K562 (cell line): ENCODE results near the gene REX1BD. TPM values are rescaled to one million over a fixed set of nuclear protein-coding genes. Genes with fewer than 3 reads are reported as not detected.
A peak's percentile ranks its signal among the peaks of the same experiment; 100 is the strongest.

Experiments used
- ATAC-seq: fragments of 200-7000 bp; cut with Tn5 transposase; 3 replicates; pipeline ENCODE4 v1.9.1; 2020; ENCODE audit warnings: moderate library complexity
- BruUV-seq: library from RNA; stranded (reverse); fragments of 400-500 nt; replicated peaks from 2 replicates; lab custom pipeline; 2021; lab: Mats Ljungman, UMichigan
- CTCF ChIA-PET: fragments of 300-600 bp; formaldehyde crosslinking; extraction: SDS; loops from one replicate; lab custom pipeline; 2021; ENCODE audit warnings: low intra/inter-chr PET ratio; lab: Yijun Ruan, JAX
- POLR2A ChIA-PET: fragments of 300-600, 350-650 bp; sonication (Branson Sonifier 250); formaldehyde crosslinking; extraction: SDS; loops from one replicate; lab custom pipeline; 2021; ENCODE audit warnings: antibody characterized with exemption, inconsistent platforms; lab: Yijun Ruan, JAX
- DNase-seq, 4 experiments: peaks; one replicate each; pipeline versions ENCODE4 v3.0.0 to v3.0.0-alpha.2; 2011 to 2018; ENCODE audit warnings: low spot score in 3 of 4, mixed read lengths in 3 of 4; ENCODE audit errors: extremely low read depth in 1 of 4
- FAIRE-seq: peaks from 2 replicates; lab custom pipeline; 2011; peaks lifted over from hg19 to GRCh38; lab: Jason Lieb, UNC
- H2AFZ ChIP-seq: 2 replicates; pipeline ENCODE4 v1.6.0; 2011; ENCODE audit warnings: low read depth, low read length, control low read depth, inconsistent platforms
- H3K27ac ChIP-seq: fragments of 200-600 bp; 3 replicates; pipeline ENCODE4 v1.8.0; 2011; ENCODE audit warnings: low read depth, mild to moderate bottlenecking, control low read depth, inconsistent platforms, low read length, moderate library complexity, mixed read lengths; ENCODE audit errors: extremely low read depth
- H3K27me3 ChIP-seq, 2 experiments: fragments of 300-600 bp in 1 of 2; 2 replicates in 1 of 2; 3 replicates in 1 of 2; pipeline versions ENCODE4 v1.6.0 to v1.8.0; 2011; ENCODE audit warnings: inconsistent platforms in 2 of 2, low read length in 2 of 2, mild to moderate bottlenecking in 1 of 2, mixed read lengths in 1 of 2, moderate library complexity in 1 of 2; ENCODE audit not compliant: control insufficient read depth in 2 of 2, insufficient read depth in 2 of 2
- H3K36me3 ChIP-seq: fragments of 300-600 bp; 3 replicates; pipeline ENCODE4 v1.8.0; 2011; ENCODE audit warnings: mild to moderate bottlenecking, low read length, inconsistent platforms; ENCODE audit not compliant: control insufficient read depth, insufficient read depth
- H3K4me1 ChIP-seq, 2 experiments: fragments of 200-600 bp in 1 of 2; replicated peaks in 1 of 2; 2 replicates in 1 of 2; 3 replicates in 1 of 2; pipeline versions ENCODE4 v1.5.1 to v1.8.0; 2011; ENCODE audit warnings: inconsistent platforms in 2 of 2, low read length in 2 of 2, mild to moderate bottlenecking in 1 of 2, mixed read lengths in 1 of 2, moderate library complexity in 1 of 2; ENCODE audit not compliant: control insufficient read depth in 2 of 2, insufficient read depth in 2 of 2
- H3K4me2 ChIP-seq: 2 replicates; pipeline ENCODE4 v1.6.1; 2011; ENCODE audit warnings: low read length, control low read depth, inconsistent platforms, mixed read lengths; ENCODE audit not compliant: insufficient read depth
- H3K4me3 ChIP-seq: fragments of 200-600 bp; sonication (generic), shearing (Covaris generic); 2 replicates; pipeline ENCODE4 v1.5.1; 2016; ENCODE audit warnings: control low read depth, inconsistent platforms
- H3K79me2 ChIP-seq: fragments of 200-600 bp; 3 replicates; pipeline ENCODE4 v1.8.0; 2011; ENCODE audit warnings: low read length, inconsistent platforms; ENCODE audit not compliant: control insufficient read depth, insufficient read depth
- H3K9ac ChIP-seq, 2 experiments: 2 replicates each; pipeline versions ENCODE4 v1.6.0 to v1.6.1; 2011; ENCODE audit warnings: low read depth in 2 of 2, low read length in 2 of 2, control low read depth in 1 of 2, inconsistent platforms in 1 of 2, mild to moderate bottlenecking in 1 of 2, mixed read lengths in 1 of 2; ENCODE audit not compliant: insufficient read depth in 1 of 2
- H3K9me1 ChIP-seq: one replicate; pipeline ENCODE4 v1.6.0; 2011; ENCODE audit warnings: inconsistent platforms, mild to moderate bottlenecking, low read length, moderate library complexity; ENCODE audit not compliant: control insufficient read depth, insufficient read depth
- H3K9me3 ChIP-seq: replicated peaks from 2 replicates; pipeline ENCODE4 v1.5.1; 2011; ENCODE audit warnings: low read depth, low read length, inconsistent platforms; ENCODE audit not compliant: control insufficient read depth, insufficient read depth
- H4K20me1 ChIP-seq: replicated peaks from 2 replicates; pipeline ENCODE4 v1.6.1; 2011; ENCODE audit warnings: low read length, inconsistent platforms, mixed read lengths; ENCODE audit not compliant: control insufficient read depth, insufficient read depth
- XRCC3 ChIP-seq: fragments of 450-650 bp; IDR thresholded peaks from 2 replicates; pipeline ENCODE4 v1.6.1; 2017; ENCODE audit warnings: mild to moderate bottlenecking, moderate library complexity
- WGBS: fragments of 100-300 bp; shearing (Covaris generic); methylation state at CpG from one replicate; pipeline ENCODE4 v1.1.6; 2016; ENCODE audit warnings: low coverage, mixed read lengths; ENCODE audit not compliant: insufficient coverage; ENCODE audit errors: missing lambda C conversion rate; 5-methylcytosine and 5-hydroxymethylcytosine counted together
- in situ Hi-C: fragments of 300-500 bp; cut with MboI; formaldehyde crosslinking; loops from 4 replicates; pipeline ENCODE4 v1.15.0; 2018; ENCODE audit warnings: inconsistent platforms, mixed read lengths
- intact Hi-C: fragments of 100-400 bp; cut with micrococcal nuclease; formaldehyde crosslinking; loops from 2 replicates; pipeline ENCODE4 v1.14.2; 2022
- polyA plus RNA-seq, 8 experiments: library from polyadenylated mRNA; depleted of rRNA in 4 of 8; stranded (reverse) in 5 of 8; unstranded in 3 of 8; fragments of >200 nt; fragmentation: Nextera tagmentation in 2 of 8; fragmentation: Illumina TruSeq in 1 of 8; extraction: Ambion mirVana in 2 of 8; extraction: Trizol in 1 of 8; gene quantifications; 2 replicates each; pipeline versions ENCODE4 v1.2.1 to v1.2.3, GENCODE V29; 2011 to 2014; ENCODE audit warnings: inconsistent platforms in 1 of 8, missing spikeins in 1 of 8
- total RNA-seq, 7 experiments: library from RNA; depleted of rRNA in 6 of 7; stranded (reverse); fragments of >200 nt in 6 of 7; fragmentation: Illumina TruSeq in 2 of 7; extraction: Trizol in 2 of 7; gene quantifications; 2 replicates each; pipeline versions ENCODE4 v1.2.1 to v1.2.3, GENCODE V29; 2011 to 2021; ENCODE audit warnings: low replicate concordance in 1 of 7
- TF ChIP-seq, protein P1 (sequence below): sonication (generic); formaldehyde crosslinking; IDR thresholded peaks from 2 replicates; pipeline ENCODE4 v1.8.0; 2022; ENCODE audit warnings: mild to moderate bottlenecking, missing genetic modification reagents
- TF ChIP-seq, protein P2 (sequence below): sonication (generic); formaldehyde crosslinking; IDR thresholded peaks from 2 replicates; pipeline ENCODE4 v1.8.1; 2023; ENCODE audit warnings: mild to moderate bottlenecking, missing genetic modification reagents

The REX1BD gene
- total and polyA plus RNA-seq, 9 of the 15 experiments (the other 6 are each of a cell fraction or from before 2014, with no cell fraction given), result 1.9 to 136 (median 13.8) TPM

DNA sequence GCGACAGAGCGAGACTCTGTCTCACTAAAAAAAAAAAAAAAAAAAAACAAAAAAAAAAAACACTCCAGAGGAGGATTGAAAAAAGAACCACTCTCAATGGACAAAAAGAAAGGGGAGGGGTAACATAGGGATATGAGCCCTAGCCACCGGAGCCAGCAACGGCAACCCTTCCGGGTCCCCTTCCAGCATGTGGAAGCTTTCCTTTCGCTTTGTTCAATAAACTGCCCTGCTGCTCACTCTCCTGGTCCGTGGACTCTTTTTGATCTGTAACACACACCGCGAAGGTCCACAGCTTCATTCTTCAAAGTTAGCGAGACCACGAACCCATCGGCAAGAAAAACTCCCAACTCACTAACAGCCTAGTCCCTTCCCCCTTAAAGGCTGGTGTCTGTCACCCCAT lies 1.0 kb upstream of the REX1BD start:
- no TSS peak for BruUV-seq
- H3K9me3 ChIP-seq, result no peaks in the 10 kb centered on the region
- no peak for FAIRE-seq
- intact Hi-C loops, result no loop called here
- H3K9me1 ChIP-seq, result no peaks in the 10 kb centered on the region
- H3K4me2 ChIP-seq, result peak overlapping the region; percentile 89
- in situ Hi-C loops, result no loop called here
- no peak for TF ChIP-seq XRCC3
- TF ChIP-seq, protein P1, sequence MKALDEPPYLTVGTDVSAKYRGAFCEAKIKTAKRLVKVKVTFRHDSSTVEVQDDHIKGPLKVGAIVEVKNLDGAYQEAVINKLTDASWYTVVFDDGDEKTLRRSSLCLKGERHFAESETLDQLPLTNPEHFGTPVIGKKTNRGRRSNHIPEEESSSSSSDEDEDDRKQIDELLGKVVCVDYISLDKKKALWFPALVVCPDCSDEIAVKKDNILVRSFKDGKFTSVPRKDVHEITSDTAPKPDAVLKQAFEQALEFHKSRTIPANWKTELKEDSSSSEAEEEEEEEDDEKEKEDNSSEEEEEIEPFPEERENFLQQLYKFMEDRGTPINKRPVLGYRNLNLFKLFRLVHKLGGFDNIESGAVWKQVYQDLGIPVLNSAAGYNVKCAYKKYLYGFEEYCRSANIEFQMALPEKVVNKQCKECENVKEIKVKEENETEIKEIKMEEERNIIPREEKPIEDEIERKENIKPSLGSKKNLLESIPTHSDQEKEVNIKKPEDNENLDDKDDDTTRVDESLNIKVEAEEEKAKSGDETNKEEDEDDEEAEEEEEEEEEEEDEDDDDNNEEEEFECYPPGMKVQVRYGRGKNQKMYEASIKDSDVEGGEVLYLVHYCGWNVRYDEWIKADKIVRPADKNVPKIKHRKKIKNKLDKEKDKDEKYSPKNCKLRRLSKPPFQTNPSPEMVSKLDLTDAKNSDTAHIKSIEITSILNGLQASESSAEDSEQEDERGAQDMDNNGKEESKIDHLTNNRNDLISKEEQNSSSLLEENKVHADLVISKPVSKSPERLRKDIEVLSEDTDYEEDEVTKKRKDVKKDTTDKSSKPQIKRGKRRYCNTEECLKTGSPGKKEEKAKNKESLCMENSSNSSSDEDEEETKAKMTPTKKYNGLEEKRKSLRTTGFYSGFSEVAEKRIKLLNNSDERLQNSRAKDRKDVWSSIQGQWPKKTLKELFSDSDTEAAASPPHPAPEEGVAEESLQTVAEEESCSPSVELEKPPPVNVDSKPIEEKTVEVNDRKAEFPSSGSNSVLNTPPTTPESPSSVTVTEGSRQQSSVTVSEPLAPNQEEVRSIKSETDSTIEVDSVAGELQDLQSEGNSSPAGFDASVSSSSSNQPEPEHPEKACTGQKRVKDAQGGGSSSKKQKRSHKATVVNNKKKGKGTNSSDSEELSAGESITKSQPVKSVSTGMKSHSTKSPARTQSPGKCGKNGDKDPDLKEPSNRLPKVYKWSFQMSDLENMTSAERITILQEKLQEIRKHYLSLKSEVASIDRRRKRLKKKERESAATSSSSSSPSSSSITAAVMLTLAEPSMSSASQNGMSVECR (CRISPR knock-in tag), result 0 out of 2 replicates have a peak, but pooled peaks have one; percentile 30
- TF ChIP-seq, protein P2, sequence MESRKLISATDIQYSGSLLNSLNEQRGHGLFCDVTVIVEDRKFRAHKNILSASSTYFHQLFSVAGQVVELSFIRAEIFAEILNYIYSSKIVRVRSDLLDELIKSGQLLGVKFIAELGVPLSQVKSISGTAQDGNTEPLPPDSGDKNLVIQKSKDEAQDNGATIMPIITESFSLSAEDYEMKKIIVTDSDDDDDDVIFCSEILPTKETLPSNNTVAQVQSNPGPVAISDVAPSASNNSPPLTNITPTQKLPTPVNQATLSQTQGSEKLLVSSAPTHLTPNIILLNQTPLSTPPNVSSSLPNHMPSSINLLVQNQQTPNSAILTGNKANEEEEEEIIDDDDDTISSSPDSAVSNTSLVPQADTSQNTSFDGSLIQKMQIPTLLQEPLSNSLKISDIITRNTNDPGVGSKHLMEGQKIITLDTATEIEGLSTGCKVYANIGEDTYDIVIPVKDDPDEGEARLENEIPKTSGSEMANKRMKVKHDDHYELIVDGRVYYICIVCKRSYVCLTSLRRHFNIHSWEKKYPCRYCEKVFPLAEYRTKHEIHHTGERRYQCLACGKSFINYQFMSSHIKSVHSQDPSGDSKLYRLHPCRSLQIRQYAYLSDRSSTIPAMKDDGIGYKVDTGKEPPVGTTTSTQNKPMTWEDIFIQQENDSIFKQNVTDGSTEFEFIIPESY (CRISPR knock-in tag), result peak; percentile 45; the same call in 1 of the 2 replicates
- peak overlapping the region; percentile 79 for H3K27ac ChIP-seq
- H3K79me2 ChIP-seq, result peaks cover 24% of the 10 kb centered on the region
- ChIA-PET CTCF (no interaction called here), POLR2A (interaction anchor here (0.6 to 5.4 kb wide), 10 partner anchors 8 to 310 kb away, joined by 3 to 39 read pairs (median 3); partner anchors contain the start of genes KXD1 and UBA52)
- H4K20me1 ChIP-seq, result peaks cover 6% of the 10 kb centered on the region; the same call in 1 of the 2 replicates
- peak overlapping the region; percentile 71 for H3K4me3 ChIP-seq
- peaks cover 14 to 49% of the 10 kb centered on the region in 2 experiments for H3K4me1 ChIP-seq
- H3K36me3 ChIP-seq, result peaks cover 5% of the 10 kb centered on the region; the same call in 2 of the 3 replicates
- ATAC-seq, result no peak
- peak overlapping the region; percentile 79 for H2AFZ ChIP-seq
- H3K9ac ChIP-seq, result peak overlapping the region; percentile 85 to 93; a peak in 3 of 4 replicates
- no peaks in the 10 kb centered on the region for H3K27me3 ChIP-seq
- no peak for DNase-seq
- WGBS, result 62% methylated on average over 10 of the region's 12 CpGs
